ENCODE data around the gene POLD3. TPM values are rescaled to one million over a fixed set of nuclear protein-coding genes. Genes with fewer than 3 reads are reported as not detected.

The POLD3 gene
- total RNA-seq, 1 experiment from 2014 or later: 18.9 TPM

- POLR2A ChIA-PET: no interaction called here
- Histone ChIP-seq H3K4me1 (ENCODE audit: control insufficient read depth in 1 of 2, insufficient read depth in 2 of 2, low read length in 2 of 2) (peaks cover under 1 to 2% of the 10 kb centered on the region in 2 experiments; a peak in 3 of 4 replicates), H4K20me1 (ENCODE audit: insufficient read depth) (no peaks in the 10 kb centered on the region), H3K4me3 (replicated peaks in 1 of 2; ENCODE audit: low read depth in 1 of 2, low read length in 2 of 2) (no peak overlapping the region), H3K27me3 (ENCODE audit: insufficient read depth, low read length) (no peaks in the 10 kb centered on the region), H3K9me2 (ENCODE audit: insufficient read depth) (no peaks in the 10 kb centered on the region), H3K9ac (ENCODE audit: low read length) (no peak overlapping the region), H3K4me2 (ENCODE audit: low read length) (no peak overlapping the region), H3K27ac (ENCODE audit: low read depth, low read length) (no peak overlapping the region), H2AFZ (ENCODE audit: low read depth, low read length, poor library complexity, severe bottlenecking) (no peak overlapping the region), H3K79me2 (ENCODE audit: insufficient read depth, low read length) (no peaks in the 10 kb centered on the region), H3K36me3 (ENCODE audit: control insufficient read depth in 1 of 2, insufficient read depth in 2 of 2, low read length in 2 of 2) (peaks cover 2 to 28% of the 10 kb centered on the region in 2 experiments; a peak in 1 of 4 replicates), H3K9me3 (ENCODE audit: control insufficient read depth in 1 of 2, insufficient read depth in 1 of 2, low read depth in 1 of 2, low read length in 2 of 2) (no peaks in the 10 kb centered on the region)
- CTCF ChIA-PET: no interaction called here
- no TSS peak for BruUV-seq (replicated peaks)
- intact Hi-C loops (cut with micrococcal nuclease): no loop called here
- DNase-seq (ENCODE audit: low read depth, low spot score) (no peak), ATAC-seq (no peak)
- RAD21 ChIA-PET (ENCODE audit: low non-redundant PET in 1 of 2, low total read pairs in 2 of 2, uncharacterized antibody in 2 of 2, unreplicated experiment in 2 of 2): no interaction called here
- TF ChIP-seq POLR2AphosphoS5 (IDR thresholded peaks at IDR 0.05; ENCODE audit: low read depth, low read length) (no peak), SRF (IDR thresholded peaks at IDR 0.05; ENCODE audit: low read depth) (no peak), SIN3A (IDR thresholded peaks at IDR 0.05; ENCODE audit: low read depth) (no peak), FOSL1 (IDR thresholded peaks at IDR 0.05; ENCODE audit: low read depth) (no peak)
Measured at GRCh38 chr11:74641905-74642304, 49.5 kb downstream of the POLD3 start.

- DNase-seq (ENCODE audit: low read depth, low spot score): no peak
- Histone ChIP-seq H3K27ac (ENCODE audit: low read depth, low read length) (no peak overlapping the region), H3K9ac (ENCODE audit: low read length) (no peak overlapping the region), H3K9me3 (ENCODE audit: control insufficient read depth in 1 of 2, insufficient read depth in 1 of 2, low read depth in 1 of 2, low read length in 2 of 2) (no peaks in the 10 kb centered on the region), H3K79me2 (ENCODE audit: insufficient read depth, low read length) (no peaks in the 10 kb centered on the region), H3K27me3 (ENCODE audit: insufficient read depth, low read length) (no peaks in the 10 kb centered on the region), H3K4me1 (ENCODE audit: control insufficient read depth in 1 of 2, insufficient read depth in 2 of 2, low read length in 2 of 2) (no peaks in the 10 kb centered on the region), H3K4me3 (replicated peaks in 1 of 2; ENCODE audit: low read depth in 1 of 2, low read length in 2 of 2) (no peak overlapping the region), H3K36me3 (ENCODE audit: control insufficient read depth in 1 of 2, insufficient read depth in 2 of 2, low read length in 2 of 2) (peaks cover 2 to 25% of the 10 kb centered on the region in 2 experiments; a peak in 1 of 4 replicates), H2AFZ (ENCODE audit: low read depth, low read length, poor library complexity, severe bottlenecking) (no peak overlapping the region), H4K20me1 (ENCODE audit: insufficient read depth) (no peaks in the 10 kb centered on the region), H3K4me2 (ENCODE audit: low read length) (no peak overlapping the region), H3K9me2 (ENCODE audit: insufficient read depth) (no peaks in the 10 kb centered on the region)
- POLR2A ChIA-PET: no interaction called here
- RAD21 ChIA-PET (ENCODE audit: low non-redundant PET in 1 of 2, low total read pairs in 2 of 2, uncharacterized antibody in 2 of 2, unreplicated experiment in 2 of 2): no interaction called here
- TF ChIP-seq FOSL1 (IDR thresholded peaks at IDR 0.05; ENCODE audit: low read depth) (no peak), POLR2AphosphoS5 (IDR thresholded peaks at IDR 0.05; ENCODE audit: low read depth, low read length) (no peak), EZH2phosphoT487 (IDR thresholded peaks at IDR 0.05; ENCODE audit: borderline replicate concordance) (no peak), SRF (IDR thresholded peaks at IDR 0.05; ENCODE audit: low read depth) (no peak), ELF1 (IDR thresholded peaks at IDR 0.05; ENCODE audit: borderline replicate concordance, low read depth) (no peak), ZFX (IDR thresholded peaks at IDR 0.05) (no peak), POLR2A (IDR thresholded peaks at IDR 0.05; ENCODE audit: borderline replicate concordance, extremely low read depth, insufficient read depth, insufficient read length) (no peak), CBX3 (IDR thresholded peaks at IDR 0.05; ENCODE audit: low read depth) (no peak), YY1 (IDR thresholded peaks at IDR 0.05; ENCODE audit: extremely low read depth, insufficient replicate concordance, low read depth, low read length) (no peak), JUND (IDR thresholded peaks at IDR 0.05) (no peak), ZNF274 (IDR thresholded peaks at IDR 0.05; ENCODE audit: low read depth, low read length) (no peak), ZBTB33 (IDR thresholded peaks at IDR 0.05; ENCODE audit: extremely low read depth, insufficient replicate concordance, low read length) (no peak), TCF7L2 (IDR thresholded peaks at IDR 0.05; ENCODE audit: borderline replicate concordance, extremely low read depth, insufficient read depth, insufficient read length) (no peak)
- no peak for ATAC-seq
- CTCF ChIA-PET: no interaction called here
- BruUV-seq (replicated peaks): no TSS peak
- intact Hi-C loops (cut with micrococcal nuclease): no loop called here
Measured at GRCh38 chr11:74642912-74643311, 50.5 kb downstream of the POLD3 start.
